Eye (tissue), 1 donor: ENCODE results near the gene HDAC9.

Source experiments
- DNase-seq: peaks from one replicate; pipeline ENCODE4 v3.0.0-alpha.2; 2015

The HDAC9 gene

DNA sequence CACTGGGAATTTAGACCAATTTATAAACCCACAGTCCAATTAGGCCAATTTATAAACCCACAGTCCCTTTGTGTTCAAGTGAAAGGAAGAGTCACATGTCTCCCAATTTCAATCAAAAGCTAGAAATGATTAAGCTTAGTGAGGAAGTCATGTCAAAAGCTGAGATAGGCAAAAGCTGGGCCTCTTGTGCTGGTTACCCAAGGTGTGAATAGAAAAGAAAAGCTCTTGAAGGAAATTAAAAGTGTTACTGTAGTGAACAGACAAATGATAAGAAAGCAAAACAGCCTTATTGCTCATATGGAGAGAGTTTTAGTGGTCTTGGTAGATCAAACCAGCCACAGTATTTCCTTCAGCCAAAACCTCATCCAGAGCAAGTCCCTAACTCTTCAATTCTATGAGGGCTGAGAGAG, 245.0 kb downstream of the HDAC9 start:
- DNase-seq: no peak

DNA sequence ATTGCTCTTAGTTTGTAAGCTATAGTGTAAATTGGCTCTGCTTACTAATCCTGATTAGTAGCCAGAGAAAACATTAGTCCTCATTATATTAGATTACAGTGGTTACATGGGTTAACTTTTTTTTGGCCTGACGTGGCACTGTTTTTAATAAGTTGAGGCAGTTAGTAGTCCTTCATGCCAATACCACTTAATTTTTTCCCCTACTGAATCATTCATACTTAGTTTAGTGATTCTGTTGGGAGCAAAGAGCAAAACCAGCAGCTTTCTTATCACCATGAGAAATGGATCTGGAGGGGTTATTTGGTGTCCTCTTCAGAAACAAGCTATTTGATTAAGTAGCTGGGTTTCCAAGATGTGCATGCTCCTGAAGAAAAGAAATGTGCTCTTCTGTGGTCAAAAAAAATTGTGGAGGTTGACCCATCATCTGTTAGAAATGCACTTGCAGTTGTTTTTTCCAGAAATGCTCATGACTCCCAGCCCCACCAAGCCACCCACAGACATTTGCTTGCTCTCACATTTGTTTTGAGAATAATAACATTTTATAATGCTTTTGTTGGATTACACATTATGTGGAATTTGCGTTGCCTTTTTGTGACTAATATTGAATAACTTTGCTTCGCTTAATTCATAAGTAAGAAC, 258.5 kb downstream of the HDAC9 start:
- DNase-seq: no peak

DNA sequence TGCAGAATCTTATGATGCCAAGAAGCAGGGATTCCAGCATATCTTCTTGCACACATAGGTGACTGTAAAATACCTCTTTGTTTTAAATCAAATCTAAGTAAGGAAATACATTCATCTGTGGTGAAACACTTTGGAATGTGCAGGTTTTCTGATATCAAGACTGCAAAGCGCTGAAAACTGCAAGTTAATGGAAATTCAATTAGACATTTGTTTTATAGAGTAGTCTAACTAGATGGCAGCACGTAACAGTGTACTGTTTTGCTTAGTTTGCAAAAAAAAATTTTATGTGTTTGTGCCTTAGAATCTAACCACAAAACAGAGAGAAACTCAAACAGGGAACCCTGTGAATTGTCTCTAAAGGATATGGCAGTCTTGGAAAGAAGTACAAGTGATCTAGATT, 259.2 kb downstream of the HDAC9 start:
- DNase-seq: no peak

DNA sequence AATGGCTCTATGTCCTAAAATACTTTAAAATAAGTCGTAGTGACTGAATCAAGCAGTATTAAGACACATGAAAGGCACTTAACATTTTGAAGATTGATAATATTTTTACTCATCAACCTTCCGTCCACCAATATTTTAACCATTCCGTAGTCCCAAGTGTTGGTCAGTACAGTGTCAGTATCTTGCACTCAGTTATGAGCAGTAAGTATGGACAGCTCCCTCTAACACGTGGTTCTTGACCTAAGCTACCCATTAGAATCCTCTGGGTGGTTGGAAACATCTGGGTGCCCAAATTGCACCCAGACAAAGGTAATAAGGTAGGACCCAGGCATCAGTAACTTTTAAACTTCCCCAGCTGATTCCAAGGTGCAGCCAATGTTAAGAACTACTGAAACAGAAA, 260.2 kb downstream of the HDAC9 start:
- DNase-seq: no peak

DNA sequence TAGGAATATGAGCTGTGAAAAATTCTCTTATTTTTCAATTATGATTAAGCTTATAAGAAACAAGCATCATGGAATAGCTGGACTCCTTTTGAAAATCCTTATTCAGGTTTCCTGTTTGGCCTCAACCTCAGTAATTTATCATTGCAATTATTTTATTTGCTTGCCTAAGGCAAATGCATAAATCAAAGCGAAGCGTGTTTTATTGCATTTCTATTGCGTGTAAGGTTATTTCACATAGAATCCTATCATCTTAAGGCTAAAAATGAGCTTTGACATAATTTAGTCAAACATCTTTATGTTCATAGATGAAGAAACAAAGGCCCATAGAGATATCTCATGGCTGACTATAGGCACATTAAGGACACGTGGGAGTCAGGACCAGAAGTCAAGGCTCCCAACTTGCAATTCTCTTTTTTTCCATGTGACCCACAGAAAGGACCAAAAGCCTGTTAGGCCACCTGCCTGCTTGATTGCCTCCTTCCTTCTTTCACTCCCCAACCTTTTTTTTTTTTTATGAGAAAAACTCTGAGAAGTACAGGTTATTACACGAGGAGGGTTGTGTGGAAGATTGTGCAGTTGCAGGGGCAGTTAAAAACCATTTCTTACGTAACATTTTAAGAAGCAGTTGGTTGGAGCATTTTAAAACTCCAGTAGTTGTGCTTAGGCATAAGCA, 261.0 kb downstream of the HDAC9 start:
- no peak for DNase-seq

DNA sequence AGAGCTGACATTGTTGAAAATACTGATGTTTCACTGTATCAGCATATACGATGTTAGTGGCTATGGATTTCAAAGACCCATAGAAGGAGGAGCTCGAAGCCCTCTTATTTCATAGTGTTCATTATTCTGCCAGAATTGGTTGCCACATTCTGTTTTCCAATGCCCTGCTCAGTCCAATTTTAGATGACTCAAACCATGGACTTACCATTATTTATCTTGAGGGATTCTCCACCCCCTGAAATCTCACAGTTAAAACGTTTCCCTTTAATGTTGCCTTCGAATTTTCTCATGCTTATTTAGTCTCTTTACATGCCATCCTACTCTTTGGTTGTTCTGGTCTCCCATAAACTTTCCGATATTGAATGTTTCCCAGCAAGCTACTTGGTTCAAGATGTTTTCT, 264.5 kb downstream of the HDAC9 start:
- no peak for DNase-seq

DNA sequence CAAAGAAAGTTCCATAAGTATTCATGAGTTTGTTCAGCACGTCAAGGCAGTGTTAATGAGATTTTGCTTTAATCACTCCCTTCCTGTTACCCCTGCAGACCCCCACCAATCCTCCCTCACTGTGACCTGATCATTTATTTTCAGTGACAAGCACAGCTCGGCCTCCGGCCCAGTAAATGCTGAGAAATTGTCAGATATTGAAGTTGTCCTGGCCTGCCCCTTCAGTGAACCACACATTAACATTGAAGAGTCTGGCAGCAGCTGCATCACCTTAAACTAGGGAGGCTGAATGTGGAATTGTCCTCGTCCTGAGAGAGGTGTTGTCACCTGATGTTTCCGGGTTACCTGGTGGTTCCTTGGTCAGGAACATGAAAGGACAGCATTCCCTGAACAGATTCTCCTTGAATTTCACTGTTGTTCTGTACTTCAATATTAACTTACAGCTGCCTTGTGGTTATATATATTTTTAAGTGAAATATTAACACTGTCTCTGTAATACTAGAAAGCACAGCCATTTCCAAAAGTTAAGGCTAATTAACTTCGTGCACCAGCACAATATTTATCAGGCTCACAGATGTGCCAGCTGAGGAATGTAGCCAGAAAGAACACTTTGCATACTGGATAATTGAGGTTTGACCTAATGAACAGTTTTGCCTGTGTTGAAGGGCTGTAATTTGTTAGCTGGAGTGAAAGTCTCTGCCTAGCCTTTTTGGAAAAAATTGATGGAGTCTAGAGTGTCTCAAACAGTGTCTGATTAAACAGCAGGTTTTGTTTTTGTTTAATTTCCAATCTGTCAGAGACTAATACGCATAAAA, 265.3 kb downstream of the HDAC9 start:
- no peak for DNase-seq

DNA sequence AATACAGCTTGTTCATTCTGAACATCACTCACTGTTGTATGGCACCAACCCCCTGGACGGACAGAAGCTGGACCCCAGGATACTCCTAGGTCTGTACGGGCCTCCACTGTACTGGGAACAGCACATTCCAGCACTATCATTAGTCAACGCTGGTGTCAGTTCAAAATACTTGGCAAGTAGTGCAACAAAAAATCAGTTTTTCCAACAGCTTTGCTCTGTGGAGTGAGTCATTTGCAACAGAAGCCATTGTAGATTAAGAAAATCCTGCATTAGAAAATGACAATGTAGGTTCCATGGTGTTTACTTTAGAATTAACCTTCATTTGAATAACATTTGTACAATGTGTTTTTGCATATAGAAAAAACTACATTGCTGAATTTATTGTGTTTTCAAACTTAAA, 266.6 kb downstream of the HDAC9 start:
- DNase-seq: no peak

DNA sequence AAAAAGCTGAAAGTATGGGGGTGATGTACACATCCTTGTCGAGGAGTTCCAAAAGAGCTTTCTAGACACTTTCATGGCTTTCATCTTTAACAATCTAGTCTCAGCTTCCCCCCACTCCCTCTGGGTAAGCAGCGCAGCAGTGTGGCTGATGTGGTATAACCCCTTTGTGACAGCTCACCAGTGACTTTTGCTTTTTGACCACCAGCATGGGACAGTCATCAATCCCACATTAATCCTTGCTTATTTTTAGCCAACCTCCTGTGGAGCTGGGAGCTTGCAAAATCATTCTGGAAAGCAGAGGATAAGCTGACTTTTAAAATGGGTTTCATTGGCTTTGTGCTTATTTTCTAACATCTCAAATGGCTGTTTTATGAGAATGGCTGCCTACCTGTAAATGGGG, 272.7 kb downstream of the HDAC9 start:
- DNase-seq: no peak

DNA sequence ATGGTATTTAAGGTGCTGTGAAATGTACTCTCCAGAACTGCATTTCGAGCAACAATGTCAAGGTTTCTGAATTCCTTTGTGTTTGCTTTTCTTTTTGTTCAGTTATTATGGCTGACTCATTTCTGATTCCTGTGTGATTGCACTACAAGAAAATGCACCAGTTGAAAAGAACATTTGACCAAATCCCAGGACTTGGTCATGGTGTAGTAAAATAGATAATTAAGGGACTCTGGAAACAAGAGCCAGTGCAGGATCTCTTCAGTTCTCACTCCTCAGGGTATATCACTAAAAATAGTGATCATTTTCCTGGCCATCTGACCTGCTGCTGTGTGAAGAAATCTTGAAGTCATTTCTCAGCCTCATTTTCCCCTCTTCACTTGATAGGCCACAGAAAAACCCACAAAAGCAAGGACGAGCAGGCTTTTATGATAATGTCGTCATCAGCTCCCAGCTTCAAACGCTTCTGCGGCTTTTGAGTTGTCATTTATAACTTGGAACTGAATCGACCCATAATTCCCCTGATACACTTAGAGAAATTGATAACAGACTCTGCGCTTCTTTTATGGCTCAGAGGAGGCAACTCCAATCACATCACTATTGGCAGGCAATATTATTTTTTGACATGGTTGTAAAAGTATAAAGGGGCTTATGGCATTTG, 274.7 kb downstream of the HDAC9 start:
- peak; percentile 71 for DNase-seq

DNA sequence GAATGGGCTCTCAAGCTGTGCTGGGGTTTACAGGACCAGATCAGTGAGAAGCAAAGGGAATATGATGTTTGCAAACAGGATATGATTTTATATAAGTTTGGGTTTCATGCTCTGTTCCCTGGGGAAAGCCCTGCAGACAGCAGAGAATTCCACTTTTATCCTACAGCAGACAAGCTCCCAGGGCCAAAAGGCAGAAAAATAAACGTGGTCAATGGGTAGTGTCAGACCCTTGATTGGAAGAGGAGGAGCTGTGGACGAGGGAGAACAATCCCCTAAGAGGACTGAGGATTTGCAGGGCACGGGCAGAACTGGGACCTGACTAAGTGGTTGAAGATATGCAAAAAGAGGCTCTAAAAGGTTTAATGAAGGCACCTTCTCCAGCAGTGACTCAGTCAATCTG, 275.3 kb downstream of the HDAC9 start:
- no peak for DNase-seq

DNA sequence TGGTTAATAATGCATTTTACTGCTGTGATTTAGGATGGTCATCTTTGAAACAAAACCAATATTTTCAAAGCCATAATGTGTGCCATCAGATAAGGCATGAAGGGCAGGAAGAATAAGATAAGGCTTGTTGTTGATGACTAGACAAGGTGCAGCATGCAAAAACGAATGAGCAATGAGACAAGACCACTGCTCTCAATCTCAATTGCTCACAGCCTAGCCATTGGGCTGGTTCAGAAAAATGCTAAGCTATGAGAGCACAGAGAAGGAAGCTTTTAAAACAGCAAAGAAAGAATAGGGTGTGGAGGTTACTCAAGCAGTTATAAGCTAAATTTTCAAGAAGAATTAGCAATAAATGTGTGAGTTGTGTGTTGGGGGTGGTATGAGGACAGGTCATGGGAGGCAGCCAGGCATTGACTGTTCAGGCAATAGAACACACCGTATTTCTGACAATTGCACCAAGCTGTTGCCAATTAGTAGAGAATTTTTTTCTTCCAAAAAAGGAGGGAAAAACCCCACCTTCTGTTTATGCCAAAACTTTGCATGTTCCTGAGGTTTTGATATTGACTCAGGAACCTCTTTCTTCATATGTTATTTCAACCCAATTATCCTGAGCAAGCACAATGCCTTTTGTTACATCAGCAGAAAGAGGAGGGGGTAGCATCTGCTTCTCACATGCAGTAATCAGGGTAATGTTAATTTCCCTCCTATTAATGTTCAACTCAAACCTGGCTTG, 276.5 kb downstream of the HDAC9 start:
- DNase-seq: no peak

DNA sequence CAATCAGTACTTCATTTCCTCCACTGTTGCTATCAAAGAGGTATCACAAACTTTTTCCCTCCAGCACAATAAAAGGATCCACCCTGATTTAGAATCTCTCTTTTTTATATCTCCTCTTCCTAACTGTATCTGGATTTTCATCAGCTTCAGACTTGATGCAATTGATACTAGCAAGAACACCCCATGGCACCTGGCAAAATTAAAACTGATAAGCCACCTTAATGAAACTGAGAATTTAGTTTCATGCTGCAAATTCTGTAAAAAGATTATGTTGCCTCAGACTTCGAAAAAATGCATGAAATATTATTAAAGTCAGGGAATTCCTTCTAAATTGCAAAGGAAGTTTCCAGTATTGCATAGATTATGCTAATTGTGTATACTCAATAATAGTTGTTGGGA, 277.0 kb downstream of the HDAC9 start:
- no peak for DNase-seq

DNA sequence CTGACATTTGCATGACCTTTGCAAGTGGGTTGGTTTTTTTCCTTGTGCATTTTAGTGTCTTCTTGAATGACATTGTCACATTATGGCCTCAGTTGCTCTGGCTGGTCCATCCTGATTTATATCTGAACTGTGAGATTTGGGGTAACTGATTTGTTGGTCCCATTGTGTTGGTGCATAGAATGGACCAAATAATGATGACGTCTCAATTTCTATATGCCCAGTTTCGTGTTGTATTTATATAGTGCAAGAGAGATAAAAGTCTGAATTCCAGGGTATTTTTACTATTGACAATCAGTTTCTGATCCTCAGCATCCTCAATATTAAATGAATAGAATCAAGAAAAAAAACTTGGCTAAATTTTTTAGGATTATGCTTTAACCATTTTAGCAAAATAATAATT, 281.8 kb downstream of the HDAC9 start:
- no peak for DNase-seq

DNA sequence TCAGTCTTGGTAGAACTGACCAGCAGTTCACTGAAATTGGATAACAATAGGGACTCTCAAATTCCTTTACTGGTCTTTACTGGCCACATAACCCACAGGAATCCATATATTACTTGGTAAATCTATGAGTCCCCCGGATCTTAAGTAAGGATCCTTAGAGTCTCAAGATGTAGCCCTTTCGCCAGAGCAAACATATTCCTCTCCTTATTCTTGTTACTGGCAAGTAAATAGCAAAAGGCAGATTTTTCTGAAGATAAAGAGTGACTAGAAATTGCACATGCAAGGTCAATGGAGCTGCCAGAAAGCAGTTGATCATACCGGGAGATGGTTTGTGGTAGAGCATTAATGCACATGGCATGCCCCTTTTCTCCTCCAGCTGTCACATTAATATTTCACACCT, 283.0 kb downstream of the HDAC9 start:
- DNase-seq: no peak

DNA sequence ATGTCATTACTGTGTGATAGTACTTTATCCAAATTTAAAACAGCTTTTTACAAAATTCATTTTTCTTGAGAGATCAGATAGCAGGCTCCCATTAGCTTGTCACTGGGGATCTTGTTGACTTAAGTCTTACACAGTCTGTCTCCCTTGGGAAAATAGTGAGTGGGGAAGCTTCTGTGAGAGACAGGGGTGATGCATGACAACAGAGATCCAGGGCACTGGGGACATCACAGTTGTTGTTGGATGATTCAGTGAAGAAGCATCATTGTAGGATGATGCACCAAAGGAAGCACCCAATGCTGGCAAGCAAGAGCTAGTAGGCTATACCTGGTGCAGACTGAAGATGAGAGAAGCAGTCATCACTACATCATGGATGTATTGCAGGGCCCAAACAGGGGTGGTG, 284.7 kb downstream of the HDAC9 start:
- DNase-seq: no peak

DNA sequence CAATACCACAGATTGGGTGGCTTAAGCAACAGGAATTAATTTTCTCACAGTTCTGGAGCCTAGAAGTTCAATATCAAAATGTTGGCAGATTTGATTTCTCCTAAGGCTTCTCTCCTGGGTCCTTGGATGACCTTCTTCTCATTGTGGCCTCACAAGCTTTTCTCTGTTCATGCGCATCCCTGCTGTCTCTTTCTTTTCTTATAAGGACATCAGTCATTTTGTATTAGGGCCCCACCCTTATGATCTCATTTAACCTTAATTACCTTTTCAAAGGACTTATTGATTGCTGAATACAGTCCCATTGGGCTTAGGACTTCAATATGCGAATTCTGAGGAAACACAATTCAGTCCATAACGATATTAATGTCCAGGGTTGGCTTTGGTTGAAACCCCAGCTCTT, 285.4 kb downstream of the HDAC9 start:
- DNase-seq: no peak

DNA sequence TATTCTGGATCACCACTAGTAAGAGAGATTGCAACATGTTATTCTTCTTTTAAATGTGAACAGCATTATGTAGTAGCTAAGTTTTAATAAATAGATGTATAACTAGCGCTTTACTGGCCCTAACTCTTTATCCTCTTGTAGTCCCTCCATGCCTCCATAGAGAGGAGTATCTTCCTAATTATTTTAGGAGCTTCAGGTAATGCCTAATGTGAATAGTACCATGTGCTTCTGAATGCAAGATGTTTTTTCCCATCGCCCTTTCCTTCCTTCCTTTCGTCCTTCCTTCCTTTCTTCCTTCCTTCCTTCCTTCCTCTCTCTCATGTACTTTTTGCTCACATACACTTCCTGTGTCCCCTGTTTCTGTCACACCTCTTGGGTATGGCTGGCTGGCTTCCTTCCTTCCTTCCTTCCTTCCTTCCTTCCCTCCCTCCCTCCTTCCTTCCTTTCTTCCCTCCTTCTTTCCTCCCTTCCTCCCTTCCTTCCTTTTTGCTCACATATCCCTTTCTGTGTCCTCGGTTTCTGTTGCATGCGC, 290.7 kb downstream of the HDAC9 start:
- no peak for DNase-seq

DNA sequence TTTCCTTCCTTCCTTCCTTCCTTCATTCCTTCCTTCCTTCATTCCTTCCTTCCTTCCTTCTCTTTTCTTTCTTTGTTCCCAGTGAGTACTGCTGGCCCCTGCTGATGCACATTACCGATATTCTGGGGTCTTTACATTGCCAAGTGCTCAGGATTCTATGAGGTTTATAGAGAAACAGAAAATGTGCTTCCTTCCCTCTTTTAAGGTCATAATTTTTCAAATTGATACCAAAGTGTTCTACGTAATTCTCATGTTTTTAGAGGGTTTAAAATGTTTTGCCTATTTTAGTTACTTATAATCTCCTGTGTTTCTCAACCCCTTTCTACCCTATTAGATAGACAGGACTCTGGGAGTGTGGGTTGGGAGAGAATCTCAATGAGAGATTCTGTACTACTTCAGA, 291.2 kb downstream of the HDAC9 start:
- no peak for DNase-seq

DNA sequence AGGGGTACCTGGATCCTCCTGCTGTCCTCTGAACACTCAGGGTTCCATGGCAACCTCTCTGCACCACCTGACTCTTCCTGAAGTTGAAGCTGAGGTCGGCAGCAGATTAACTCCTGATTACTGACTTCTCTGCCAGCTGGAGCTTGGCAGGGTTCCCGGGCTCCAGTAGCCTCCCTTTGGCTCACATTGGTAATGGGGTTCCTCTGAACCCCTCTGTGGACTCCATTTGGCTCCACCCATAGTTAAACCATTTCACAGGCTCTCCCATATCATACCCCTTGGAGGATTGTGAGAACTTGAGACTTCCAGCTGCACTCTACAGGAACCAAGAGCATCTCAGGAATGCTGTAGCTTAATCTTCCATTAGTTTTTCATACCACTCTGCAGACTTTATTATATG, 292.5 kb downstream of the HDAC9 start:
- peak; percentile 52 for DNase-seq

DNA sequence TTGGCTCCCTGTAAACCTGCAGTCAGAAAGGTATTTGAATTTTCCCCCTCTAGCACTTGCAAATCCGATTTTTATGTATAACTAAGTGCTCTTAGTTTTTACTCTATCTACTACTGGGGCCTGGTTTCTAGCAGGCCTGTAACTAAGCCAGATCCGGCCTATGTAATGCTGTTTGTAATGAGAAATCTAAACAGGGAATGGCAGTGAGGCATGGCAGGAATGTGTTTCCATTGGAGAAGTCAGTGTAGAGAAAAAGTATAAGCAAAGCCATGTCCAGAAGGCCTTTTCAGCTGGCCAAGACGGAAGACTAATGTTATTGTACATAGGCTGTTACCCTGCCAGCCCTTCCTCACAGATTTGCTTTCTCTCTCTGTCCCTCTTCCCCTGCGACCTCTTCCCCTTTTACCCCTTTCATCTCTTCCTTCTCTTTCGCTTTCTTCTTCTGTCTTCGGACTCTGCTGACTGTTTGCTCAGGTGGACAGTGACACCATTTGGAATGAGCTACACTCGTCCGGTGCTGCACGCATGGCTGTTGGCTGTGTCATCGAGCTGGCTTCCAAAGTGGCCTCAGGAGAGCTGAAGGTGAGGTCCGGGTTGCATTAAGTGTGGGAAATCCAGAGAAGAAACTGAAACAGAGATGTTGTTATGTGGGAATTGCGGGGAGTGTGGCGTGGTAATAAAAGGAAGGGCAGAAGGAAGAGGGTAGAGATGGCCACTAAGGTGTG, 297.5 kb downstream of the HDAC9 start:
- DNase-seq: peak; percentile 49

DNA sequence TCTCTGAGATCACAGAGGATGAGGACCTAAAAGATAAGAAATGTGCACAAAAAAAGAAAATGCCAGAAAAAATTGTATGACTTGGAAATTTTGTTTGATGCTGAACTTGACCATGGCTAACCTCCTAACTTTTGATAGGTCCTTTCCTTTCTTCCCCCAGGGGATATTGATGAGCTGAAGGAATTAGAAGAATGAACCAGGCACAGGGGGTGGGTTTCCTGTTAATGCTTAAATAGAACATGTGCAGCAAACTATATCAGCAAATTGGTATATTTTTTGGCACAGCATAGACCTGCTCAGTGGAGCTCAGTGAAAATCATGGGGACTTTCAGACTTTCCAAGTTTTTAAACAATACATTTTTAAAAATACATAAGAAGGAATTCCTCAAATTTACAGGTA, 300.7 kb downstream of the HDAC9 start:
- no peak for DNase-seq
